IPS-20b (cell line): ENCODE measurements around the gene CTBP2.
"Not testable (repeated sequence)": the region's sequence is repeated elsewhere in the genome, so short reads cannot be mapped to it uniquely, and the experiment has no call there.

Experiments used
- H3K27ac ChIP-seq: one replicate; pipeline ENCODE4 v1.5.1; 2013; ENCODE audit warnings: low read length
- H3K27me3 ChIP-seq: 2 replicates; pipeline ENCODE4 v1.6.1; 2013; ENCODE audit warnings: mild to moderate bottlenecking, low read length, inconsistent platforms; ENCODE audit not compliant: insufficient read depth
- H3K36me3 ChIP-seq: 2 replicates; pipeline ENCODE4 v1.6.1; 2013; ENCODE audit warnings: low read depth, mild to moderate bottlenecking, inconsistent platforms, low read length, moderate library complexity; ENCODE audit not compliant: insufficient read depth
- H3K4me1 ChIP-seq: 2 replicates; pipeline ENCODE4 v1.6.1; 2013; ENCODE audit warnings: mild to moderate bottlenecking, control low read depth, inconsistent platforms, low read length, moderate library complexity; ENCODE audit not compliant: insufficient read depth
- H3K4me3 ChIP-seq: 2 replicates; pipeline ENCODE4 v1.5.1; 2013; ENCODE audit warnings: mild to moderate bottlenecking, low read length, inconsistent platforms
- H3K9ac ChIP-seq: 2 replicates; pipeline ENCODE4 v1.6.1; 2013; ENCODE audit warnings: low read depth, mild to moderate bottlenecking, inconsistent platforms, low read length, moderate library complexity
- H3K9me3 ChIP-seq: 2 replicates; pipeline ENCODE4 v1.6.1; 2013; ENCODE audit warnings: mild to moderate bottlenecking, low read depth, low read length, inconsistent platforms; ENCODE audit not compliant: insufficient read depth

CTBP2 gene

DNA sequence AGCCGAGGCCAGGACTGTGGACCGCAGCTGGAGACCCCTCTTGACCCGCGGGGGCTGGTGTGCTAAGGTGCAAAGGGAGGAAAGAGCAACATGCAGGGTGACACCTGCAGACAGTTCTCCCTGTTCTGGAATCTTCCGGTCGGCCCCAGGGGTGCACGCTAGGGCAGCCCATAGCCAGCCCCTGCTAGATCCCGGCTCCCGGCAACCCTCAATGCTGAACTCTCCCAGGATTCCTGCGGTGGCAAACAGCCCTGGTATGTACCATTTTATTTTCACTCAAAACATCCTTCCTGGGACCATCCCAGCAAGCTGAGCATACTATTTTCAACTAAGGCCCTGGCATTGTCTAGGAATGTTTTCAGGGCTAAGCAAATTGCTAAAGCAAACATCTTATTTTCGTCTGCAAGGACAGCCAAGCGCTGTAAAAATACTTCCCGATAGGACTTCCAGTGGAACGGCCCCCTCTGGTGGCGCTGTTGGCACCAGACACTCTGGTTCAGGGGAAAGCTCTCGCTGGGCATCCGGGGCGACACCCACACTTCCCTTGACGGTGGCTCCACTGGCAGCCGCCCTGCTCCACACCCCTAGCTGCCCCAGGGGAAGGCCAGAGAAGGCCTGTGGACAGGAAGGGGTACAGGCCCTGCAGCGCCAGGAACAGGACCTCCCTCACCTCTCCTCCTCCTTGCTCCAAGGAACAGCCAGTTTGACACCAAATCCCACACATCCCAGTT is 99.4 kb downstream of the CTBP2 start:
- Histone ChIP-seq H3K27me3 (no peaks in the 10 kb centered on the region), H3K4me3 (no peak overlapping the region), H3K27ac (no peak overlapping the region), H3K4me1 (peaks cover 39% of the 10 kb centered on the region), H3K9me3 (no peaks in the 10 kb centered on the region), H3K36me3 (peaks cover 75% of the 10 kb centered on the region), H3K9ac (no peak overlapping the region)

GRCh38 chr10:125060482-125060825 is 99.9 kb downstream of the CTBP2 start:
- Histone ChIP-seq H3K27me3 (no peaks in the 10 kb centered on the region), H3K4me3 (no peak overlapping the region), H3K4me1 (peaks cover 35% of the 10 kb centered on the region), H3K9ac (no peak overlapping the region), H3K36me3 (peaks cover 72% of the 10 kb centered on the region), H3K9me3 (no peaks in the 10 kb centered on the region), H3K27ac (no peak overlapping the region)

DNA sequence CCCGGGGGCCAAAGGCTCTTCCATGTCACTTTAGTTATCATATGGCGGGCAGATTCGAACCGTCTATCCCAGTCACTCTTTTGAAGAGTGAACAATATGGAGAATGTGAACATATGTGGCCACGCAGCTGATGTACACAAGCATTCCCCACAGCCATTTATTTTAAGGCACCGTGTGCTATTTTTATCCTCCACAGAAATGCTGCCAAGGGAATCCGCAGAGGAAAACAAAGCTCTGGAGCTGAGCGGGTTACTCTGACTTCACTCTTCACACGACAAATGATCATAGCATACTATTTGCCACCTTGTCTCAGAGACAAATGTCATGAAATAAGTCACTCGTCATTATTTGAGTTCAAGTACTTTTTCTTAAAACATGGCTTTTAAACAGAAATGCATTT is 100.3 kb downstream of the CTBP2 start:
- H3K9me3 ChIP-seq, result no peaks in the 10 kb centered on the region
- H3K9ac ChIP-seq, result no peak overlapping the region
- no peaks in the 10 kb centered on the region for H3K27me3 ChIP-seq
- H3K27ac ChIP-seq, result no peak overlapping the region
- H3K36me3 ChIP-seq, result peaks cover 69% of the 10 kb centered on the region
- no peak overlapping the region for H3K4me3 ChIP-seq
- peaks cover 33% of the 10 kb centered on the region for H3K4me1 ChIP-seq

- H3K9me3 ChIP-seq, H3K27ac ChIP-seq, H3K4me3 ChIP-seq, H3K27me3 ChIP-seq, H3K9ac ChIP-seq: not testable (repeated sequence)
- H3K4me1 ChIP-seq, result peaks cover 32% of the 10 kb centered on the region
- H3K36me3 ChIP-seq, result peaks cover 62% of the 10 kb centered on the region
These were observed 101.0 kb downstream of the CTBP2 start for GRCh38 chr10:125059348-125059747.

GRCh38 chr10:125057158-125058001 is 103.0 kb downstream of the CTBP2 start:
- Histone ChIP-seq H3K27me3 (no peaks in the 10 kb centered on the region), H3K27ac (no peak overlapping the region)

GRCh38 chr10:125056161-125057132 is 103.9 kb downstream of the CTBP2 start:
- peaks cover 25% of the 10 kb centered on the region for H3K4me1 ChIP-seq
- peaks cover 46% of the 10 kb centered on the region for H3K36me3 ChIP-seq
- no peak overlapping the region; the same call in 1 of the 2 replicates for H3K9ac ChIP-seq
- H3K4me3 ChIP-seq, result no peak overlapping the region
- H3K27ac ChIP-seq, result no peak overlapping the region
- no peaks in the 10 kb centered on the region for H3K9me3 ChIP-seq
- H3K27me3 ChIP-seq, result no peaks in the 10 kb centered on the region

More at GRCh38 chr10:125057158-125058001, 103.0 kb downstream of the CTBP2 start:
- H3K9me3 ChIP-seq, result no peaks in the 10 kb centered on the region
- H3K36me3 ChIP-seq, result peaks cover 46% of the 10 kb centered on the region
- H3K4me3 ChIP-seq, result no peak overlapping the region
- H3K9ac ChIP-seq, result peak overlapping the region; percentile 39; the same call in 1 of the 2 replicates
- H3K4me1 ChIP-seq, result peaks cover 25% of the 10 kb centered on the region

GRCh38 chr10:125055446-125055845 is 104.9 kb downstream of the CTBP2 start:
- Histone ChIP-seq H3K4me1 (peaks cover 24% of the 10 kb centered on the region), H3K27me3 (no peaks in the 10 kb centered on the region), H3K9me3 (no peaks in the 10 kb centered on the region), H3K4me3 (no peak overlapping the region), H3K36me3 (peaks cover 48% of the 10 kb centered on the region), H3K27ac (no peak overlapping the region), H3K9ac (no peak overlapping the region)

DNA sequence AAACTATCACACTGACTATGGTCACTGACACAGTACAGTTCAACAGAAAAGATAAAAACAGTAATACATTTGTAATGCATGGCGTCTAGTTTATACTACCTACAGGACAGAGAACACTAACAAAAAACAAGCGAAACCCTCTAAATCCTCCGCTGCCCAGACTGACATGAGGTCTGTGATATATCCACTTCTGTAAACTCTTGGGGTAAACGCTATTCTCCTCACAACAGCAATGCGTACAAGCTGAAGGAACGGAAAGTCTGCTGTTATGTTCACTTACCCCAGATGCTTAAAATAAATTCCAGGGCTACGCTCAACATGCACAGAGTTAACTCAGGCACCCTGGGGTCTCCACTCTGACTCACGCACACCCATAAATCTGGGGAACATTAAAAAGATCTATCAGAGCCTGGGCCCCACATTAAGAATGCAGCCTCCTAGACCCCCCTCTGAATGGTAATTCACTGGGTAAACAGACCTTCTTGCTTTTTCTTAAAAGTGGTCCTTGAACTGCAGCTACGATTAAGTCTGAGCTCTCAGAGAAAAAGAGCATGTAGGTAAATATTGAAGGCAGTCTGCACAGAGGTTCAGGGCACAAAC is 105.6 kb downstream of the CTBP2 start:
- H3K9me3 ChIP-seq, result no peaks in the 10 kb centered on the region
- no peak overlapping the region for H3K4me3 ChIP-seq
- H3K27ac ChIP-seq, result no peak overlapping the region
- peaks cover 46% of the 10 kb centered on the region for H3K36me3 ChIP-seq
- no peaks in the 10 kb centered on the region for H3K27me3 ChIP-seq
- peaks cover 22% of the 10 kb centered on the region for H3K4me1 ChIP-seq
- no peak overlapping the region for H3K9ac ChIP-seq

GRCh38 chr10:125054216-125054615 is 106.1 kb downstream of the CTBP2 start:
- Histone ChIP-seq H3K9me3 (no peaks in the 10 kb centered on the region), H3K4me1 (peaks cover 25% of the 10 kb centered on the region), H3K4me3 (no peak overlapping the region), H3K27ac (no peak overlapping the region), H3K9ac (no peak overlapping the region), H3K36me3 (peaks cover 45% of the 10 kb centered on the region), H3K27me3 (no peaks in the 10 kb centered on the region)

- no peaks in the 10 kb centered on the region for H3K9me3 ChIP-seq
- peaks cover 26% of the 10 kb centered on the region for H3K4me1 ChIP-seq
- H3K4me3 ChIP-seq, result no peak overlapping the region
- H3K9ac ChIP-seq, result no peak overlapping the region
- no peaks in the 10 kb centered on the region for H3K27me3 ChIP-seq
- H3K36me3 ChIP-seq, result peaks cover 31% of the 10 kb centered on the region
- no peak overlapping the region for H3K27ac ChIP-seq
These were observed 108.2 kb downstream of the CTBP2 start for GRCh38 chr10:125052146-125052545.

DNA sequence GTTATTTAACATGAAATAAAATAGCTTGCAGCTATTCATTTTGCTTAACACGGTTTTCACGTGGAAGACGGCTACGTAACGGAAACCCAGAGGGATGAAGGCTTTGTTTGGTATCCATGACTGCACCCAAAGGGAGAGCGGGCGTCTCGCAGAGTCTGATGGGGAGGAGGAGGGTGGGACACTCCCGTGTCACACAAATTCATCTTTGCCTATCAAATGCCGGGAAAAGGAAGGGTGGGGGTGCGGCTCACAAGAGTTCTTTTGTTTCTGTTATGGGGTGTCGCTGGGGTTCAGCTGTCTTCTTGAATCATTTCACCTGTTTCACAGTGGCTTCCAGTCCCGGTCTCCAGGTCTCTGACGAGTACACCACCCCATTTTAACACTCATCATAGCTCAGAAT is 110.0 kb downstream of the CTBP2 start:
- Histone ChIP-seq H3K27ac (no peak overlapping the region), H3K9me3 (no peaks in the 10 kb centered on the region), H3K4me1 (peaks cover 29% of the 10 kb centered on the region), H3K9ac (no peak overlapping the region), H3K27me3 (no peaks in the 10 kb centered on the region), H3K36me3 (peaks cover 19% of the 10 kb centered on the region), H3K4me3 (no peak overlapping the region)
